Nephron (organoid): ENCODE measurements around the gene KCNS1.
"Not testable (repeated sequence)": the region's sequence is repeated elsewhere in the genome, so short reads cannot be mapped to it uniquely, and the experiment has no call there.

Source experiments
- H3K27ac Mint-ChIP-seq, 3 experiments: 2 replicates each; pipeline ENCODE4 v1.8.0; 2020; ENCODE audit warnings: mixed read lengths in 3 of 3, mild to moderate bottlenecking in 2 of 3, moderate library complexity in 1 of 3
- H3K27me3 Mint-ChIP-seq: 2 replicates; pipeline ENCODE4 v1.8.0; 2021; ENCODE audit warnings: low read depth, mild to moderate bottlenecking, moderate library complexity, mixed read lengths
- H3K36me3 Mint-ChIP-seq: 2 replicates; pipeline ENCODE4 v1.8.0; 2020; ENCODE audit warnings: low read depth, mixed read lengths
- H3K4me1 Mint-ChIP-seq: 2 replicates; pipeline ENCODE4 v1.8.0; 2020; ENCODE audit warnings: mixed read lengths
- H3K4me3 Mint-ChIP-seq, 3 experiments: 2 replicates each; pipeline ENCODE4 v1.8.0; 2020; ENCODE audit warnings: mild to moderate bottlenecking in 3 of 3, mixed read lengths in 3 of 3, moderate library complexity in 2 of 3
- H3K9me3 Mint-ChIP-seq: 2 replicates; pipeline ENCODE4 v1.8.0; 2020; ENCODE audit warnings: mixed read lengths
- CTCF ChIP-seq, 3 experiments: fragments of 200-600 bp; sonication (generic); IDR thresholded peaks; one replicate each; pipeline ENCODE4 v1.5.0; 2021; ENCODE audit warnings: antibody characterized with exemption in 3 of 3; ENCODE audit not compliant: unreplicated experiment in 3 of 3

KCNS1 gene

GRCh38 chr20:45070932-45071632, 29.8 kb downstream of the KCNS1 start:
- H3K27me3 Mint-ChIP-seq = no peaks in the 10 kb centered on the region
- H3K36me3 Mint-ChIP-seq = peaks cover 13% of the 10 kb centered on the region
- H3K9me3 Mint-ChIP-seq = no peaks in the 10 kb centered on the region
- no peaks in the 10 kb centered on the region for H3K4me1 Mint-ChIP-seq
- H3K27ac Mint-ChIP-seq = no peak overlapping the region
- TF ChIP-seq CTCF (IDR thresholded peaks at IDR 0.05; ENCODE audit: unreplicated experiment in 3 of 3) = no peak
- H3K4me3 Mint-ChIP-seq = no peak overlapping the region

- Mint-ChIP-seq H3K27ac (no peak overlapping the region), H3K4me1 (no peaks in the 10 kb centered on the region), H3K36me3 (peaks cover 22% of the 10 kb centered on the region), H3K27me3 (no peaks in the 10 kb centered on the region), H3K4me3 (no peak overlapping the region), H3K9me3 (peaks cover 3% of the 10 kb centered on the region)
- no peak for TF ChIP-seq CTCF (IDR thresholded peaks at IDR 0.05; ENCODE audit: unreplicated experiment in 3 of 3)
Observed at GRCh38 chr20:45069261-45069660, 31.7 kb downstream of the KCNS1 start.

- H3K9me3 Mint-ChIP-seq = peaks cover 7% of the 10 kb centered on the region
- H3K4me3 Mint-ChIP-seq = no peak overlapping the region
- H3K36me3 Mint-ChIP-seq = peaks cover 28% of the 10 kb centered on the region
- H3K27ac Mint-ChIP-seq = no peak overlapping the region
- H3K4me1 Mint-ChIP-seq = no peaks in the 10 kb centered on the region
- no peak for TF ChIP-seq CTCF (IDR thresholded peaks at IDR 0.05; ENCODE audit: unreplicated experiment in 3 of 3)
- no peaks in the 10 kb centered on the region for H3K27me3 Mint-ChIP-seq
Observed at GRCh38 chr20:45067558-45067957, 33.4 kb downstream of the KCNS1 start.

GRCh38 chr20:45067087-45067486, 33.8 kb downstream of the KCNS1 start:
- Mint-ChIP-seq H3K27me3 (no peaks in the 10 kb centered on the region), H3K36me3 (peaks cover 28% of the 10 kb centered on the region), H3K4me3 (no peak overlapping the region), H3K4me1 (no peaks in the 10 kb centered on the region), H3K27ac (no peak overlapping the region), H3K9me3 (peaks cover 7% of the 10 kb centered on the region)
- TF ChIP-seq CTCF (IDR thresholded peaks at IDR 0.05; ENCODE audit: unreplicated experiment in 3 of 3) = no peak

GRCh38 chr20:45066372-45066771, 34.6 kb downstream of the KCNS1 start:
- H3K36me3 Mint-ChIP-seq = peaks cover 28% of the 10 kb centered on the region
- TF ChIP-seq CTCF (IDR thresholded peaks at IDR 0.05; ENCODE audit: unreplicated experiment in 3 of 3) = no peak
- no peak overlapping the region for H3K4me3 Mint-ChIP-seq
- H3K4me1 Mint-ChIP-seq = no peaks in the 10 kb centered on the region
- no peak overlapping the region for H3K27ac Mint-ChIP-seq
- no peaks in the 10 kb centered on the region for H3K27me3 Mint-ChIP-seq
- H3K9me3 Mint-ChIP-seq = peaks cover 7% of the 10 kb centered on the region

- Mint-ChIP-seq H3K9me3 (peaks cover 7% of the 10 kb centered on the region), H3K4me1 (no peaks in the 10 kb centered on the region), H3K27ac (no peak overlapping the region), H3K27me3 (no peaks in the 10 kb centered on the region), H3K36me3 (peaks cover 22% of the 10 kb centered on the region), H3K4me3 (no peak overlapping the region)
- no peak for TF ChIP-seq CTCF (IDR thresholded peaks at IDR 0.05; ENCODE audit: unreplicated experiment in 3 of 3)
Observed at GRCh38 chr20:45064812-45065211, 36.1 kb downstream of the KCNS1 start.

- H3K36me3 Mint-ChIP-seq = peaks cover 18% of the 10 kb centered on the region
- H3K9me3 Mint-ChIP-seq, H3K4me1 Mint-ChIP-seq: not testable (repeated sequence)
Observed at GRCh38 chr20:45063107-45063506, 37.8 kb downstream of the KCNS1 start.

More at GRCh38 chr20:45063107-45063506, 37.8 kb downstream of the KCNS1 start:
- not testable (repeated sequence) for H3K4me3 Mint-ChIP-seq, H3K27ac Mint-ChIP-seq, H3K27me3 Mint-ChIP-seq
